Effector memory CD4-positive, alpha-beta T cell (primary cell): ENCODE results near the gene OR2J1.
"Not testable (repeated sequence)": the region's sequence is repeated elsewhere in the genome, so short reads cannot be mapped to it uniquely, and the experiment has no call there.

Experiments
- DNase-seq, 3 donors: peaks; one replicate each; pipeline ENCODE4 v3.0.0-alpha.2; 2020
- H3K27ac ChIP-seq: 2 replicates; pipeline ENCODE4 v1.7.0; 2013; ENCODE audit warnings: mild to moderate bottlenecking, low read length, moderate library complexity; ENCODE audit not compliant: insufficient read depth, poor library complexity, severe bottlenecking
- H3K27me3 ChIP-seq: replicated peaks from 2 replicates; pipeline ENCODE4 v1.7.0; 2013; ENCODE audit warnings: mild to moderate bottlenecking, low read length; ENCODE audit not compliant: insufficient read depth, control insufficient read depth, poor library complexity, severe bottlenecking
- H3K36me3 ChIP-seq: 2 replicates; pipeline ENCODE4 v1.7.0; 2013; ENCODE audit warnings: mild to moderate bottlenecking, low read length, moderate library complexity; ENCODE audit not compliant: control insufficient read depth, insufficient read depth
- H3K4me1 ChIP-seq: 2 replicates; pipeline ENCODE4 v1.7.0; 2013; ENCODE audit warnings: low read length, mild to moderate bottlenecking; ENCODE audit not compliant: control insufficient read depth, insufficient read depth, poor library complexity, severe bottlenecking
- H3K4me3 ChIP-seq: 2 replicates; pipeline ENCODE4 v1.7.0; 2013; ENCODE audit warnings: low read length, low read depth, mild to moderate bottlenecking; ENCODE audit not compliant: insufficient read depth, poor library complexity, severe bottlenecking
- H3K9me3 ChIP-seq: 2 replicates; pipeline ENCODE4 v1.7.0; 2013; ENCODE audit warnings: mild to moderate bottlenecking, low read length, moderate library complexity; ENCODE audit not compliant: control insufficient read depth

Gene OR2J1

DNA sequence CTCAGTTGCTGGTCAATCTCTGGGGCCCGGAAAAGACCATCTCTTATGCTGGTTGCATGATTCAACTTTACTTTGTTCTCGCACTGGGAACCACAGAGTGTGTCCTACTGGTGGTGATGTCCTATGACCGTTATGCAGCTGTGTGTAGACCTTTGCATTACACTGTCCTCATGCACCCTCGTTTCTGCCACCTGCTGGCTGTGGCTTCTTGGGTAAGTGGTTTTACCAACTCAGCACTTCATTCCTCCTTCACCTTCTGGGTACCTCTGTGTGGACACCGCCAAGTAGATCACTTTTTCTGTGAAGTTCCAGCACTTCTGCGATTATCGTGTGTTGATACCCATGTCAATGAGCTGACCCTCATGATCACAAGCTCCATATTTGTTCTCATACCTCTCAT, 12.8 kb downstream of the OR2J1 start:
- Histone ChIP-seq H3K27ac (no peak overlapping the region), H3K4me1 (no peaks in the 10 kb centered on the region), H3K4me3 (no peak overlapping the region), H3K27me3 (no peaks in the 10 kb centered on the region), H3K9me3 (no peaks in the 10 kb centered on the region), H3K36me3 (no peaks in the 10 kb centered on the region)
- no peak for DNase-seq

DNA sequence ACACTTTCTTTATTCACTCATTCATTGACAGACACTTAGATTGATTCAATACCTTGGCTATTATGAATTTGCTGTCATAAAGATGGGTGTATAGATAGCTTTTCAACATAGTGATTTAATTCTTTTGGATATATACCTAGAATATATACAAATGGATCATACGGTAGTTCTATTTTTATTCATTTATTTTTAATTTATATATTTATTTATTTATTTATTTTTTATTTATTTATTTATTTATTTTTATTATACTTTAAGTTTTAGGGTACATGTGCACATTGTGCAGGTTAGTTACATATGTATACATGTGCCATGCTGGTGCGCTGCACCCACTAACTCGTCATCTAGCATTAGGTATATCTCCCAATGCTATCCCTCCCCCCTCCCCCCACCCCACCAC, 15.7 kb downstream of the OR2J1 start:
- H3K36me3 ChIP-seq, H3K4me1 ChIP-seq, H3K4me3 ChIP-seq, H3K27me3 ChIP-seq, H3K9me3 ChIP-seq, H3K27ac ChIP-seq, DNase-seq: not testable (repeated sequence)

DNA sequence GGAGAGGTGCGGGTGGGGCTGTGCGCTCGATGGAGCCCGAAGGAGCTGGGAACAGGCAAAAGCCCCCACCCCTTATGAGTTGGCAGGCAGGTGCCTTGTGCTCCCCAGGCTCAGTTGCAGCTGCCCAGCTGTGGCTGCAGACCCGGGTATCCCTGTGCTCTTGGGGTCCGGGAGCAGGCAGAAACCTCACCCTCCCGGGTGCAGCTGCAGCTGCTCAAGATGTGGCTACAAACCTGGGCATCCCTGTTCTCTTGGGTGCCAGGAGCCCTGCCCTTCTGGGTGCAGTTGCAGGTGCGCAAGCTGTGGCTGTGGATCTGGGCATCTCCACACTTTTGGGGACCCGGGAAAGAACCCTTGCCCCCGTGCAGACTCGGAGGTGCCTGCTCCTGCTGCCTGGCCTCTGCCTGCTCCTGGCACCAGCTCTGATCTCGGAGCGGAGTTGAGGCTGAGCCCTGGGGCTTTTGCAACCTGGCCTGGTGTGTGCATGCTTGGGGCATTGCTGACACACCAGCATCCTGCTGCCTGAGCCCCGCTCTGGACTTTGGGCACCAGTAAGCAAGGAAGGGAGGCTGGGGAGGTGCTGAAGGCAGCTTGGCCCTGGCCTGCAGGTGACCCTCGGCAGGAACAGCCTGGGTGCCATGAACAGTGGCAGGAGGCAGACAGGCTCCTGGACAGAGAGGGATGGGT, 30.2 kb downstream of the OR2J1 start:
- H3K4me1 ChIP-seq, result no peaks in the 10 kb centered on the region
- H3K36me3 ChIP-seq, result no peaks in the 10 kb centered on the region
- DNase-seq, result no peak
- no peak overlapping the region for H3K4me3 ChIP-seq
- H3K27ac ChIP-seq, result no peak overlapping the region
- H3K9me3 ChIP-seq, result no peaks in the 10 kb centered on the region
- no peaks in the 10 kb centered on the region for H3K27me3 ChIP-seq

DNA sequence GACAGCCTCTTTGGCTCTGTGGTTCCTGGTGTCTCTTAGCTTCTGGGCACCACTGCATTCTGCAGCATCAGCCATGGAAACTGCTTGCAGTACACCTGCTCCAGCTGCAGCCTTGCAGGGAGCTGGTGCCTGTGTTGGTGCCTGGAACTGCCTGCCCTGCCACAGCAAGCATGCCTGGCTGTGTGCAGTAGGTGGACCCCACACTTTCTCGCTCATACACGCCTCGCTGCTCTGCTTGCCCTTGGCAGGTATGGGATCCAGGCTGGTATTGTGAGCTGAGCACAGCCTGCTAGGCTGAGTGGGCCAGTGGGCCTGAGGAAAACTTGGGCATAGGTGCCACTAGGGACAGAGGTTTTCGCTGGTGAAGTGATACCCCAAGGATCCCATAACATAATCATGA, 31.4 kb downstream of the OR2J1 start:
- Histone ChIP-seq H3K4me3 (no peak overlapping the region), H3K36me3 (no peaks in the 10 kb centered on the region), H3K9me3 (no peaks in the 10 kb centered on the region), H3K4me1 (no peaks in the 10 kb centered on the region), H3K27ac (no peak overlapping the region), H3K27me3 (no peaks in the 10 kb centered on the region)
- no peak for DNase-seq

DNA sequence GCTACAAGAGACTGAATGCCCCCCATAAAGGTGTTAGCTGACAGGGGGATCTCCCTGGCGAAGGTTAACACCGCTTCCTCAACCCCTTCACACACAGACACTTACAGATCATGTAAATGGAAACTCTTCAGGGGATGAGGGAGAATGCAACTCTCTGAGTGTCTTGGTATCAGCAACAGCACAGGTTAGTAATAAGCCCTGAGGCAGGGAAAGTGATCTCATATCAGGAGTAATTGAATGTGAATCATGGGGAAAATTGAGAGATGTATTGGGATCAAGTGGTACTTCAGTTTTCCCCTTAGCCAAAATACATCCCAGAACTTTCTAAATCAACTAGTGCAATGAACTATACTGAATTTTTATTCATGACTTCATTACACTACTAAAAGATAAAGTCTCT, 32.4 kb downstream of the OR2J1 start:
- Histone ChIP-seq H3K27me3 (no peaks in the 10 kb centered on the region), H3K9me3 (no peaks in the 10 kb centered on the region), H3K4me3 (no peak overlapping the region), H3K36me3 (no peaks in the 10 kb centered on the region), H3K27ac (no peak overlapping the region), H3K4me1 (no peaks in the 10 kb centered on the region)
- no peak for DNase-seq

DNA sequence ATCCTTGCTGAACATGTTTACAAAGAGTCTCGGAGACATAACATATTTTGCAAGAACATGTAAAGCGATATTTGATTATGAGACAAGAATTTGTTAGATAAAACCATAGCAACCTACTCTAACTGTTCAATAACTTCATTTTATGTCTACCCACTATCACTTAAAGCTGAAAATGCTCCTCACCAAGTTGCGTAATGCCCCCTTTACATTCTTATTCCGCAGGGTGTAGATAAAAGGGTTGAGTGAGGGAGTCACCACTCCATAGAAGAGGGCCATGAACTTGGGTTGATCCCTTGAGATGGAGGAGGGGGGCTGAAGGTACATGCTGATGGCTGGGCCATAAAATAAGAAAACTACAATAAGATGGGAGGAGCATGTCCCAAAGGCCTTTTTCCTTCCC, 38.4 kb downstream of the OR2J1 start:
- no peak overlapping the region for H3K4me3 ChIP-seq
- no peaks in the 10 kb centered on the region for H3K36me3 ChIP-seq
- no peak overlapping the region for H3K27ac ChIP-seq
- DNase-seq, result no peak
- no peaks in the 10 kb centered on the region for H3K4me1 ChIP-seq
- H3K27me3 ChIP-seq, result no peaks in the 10 kb centered on the region
- H3K9me3 ChIP-seq, result no peaks in the 10 kb centered on the region

DNA sequence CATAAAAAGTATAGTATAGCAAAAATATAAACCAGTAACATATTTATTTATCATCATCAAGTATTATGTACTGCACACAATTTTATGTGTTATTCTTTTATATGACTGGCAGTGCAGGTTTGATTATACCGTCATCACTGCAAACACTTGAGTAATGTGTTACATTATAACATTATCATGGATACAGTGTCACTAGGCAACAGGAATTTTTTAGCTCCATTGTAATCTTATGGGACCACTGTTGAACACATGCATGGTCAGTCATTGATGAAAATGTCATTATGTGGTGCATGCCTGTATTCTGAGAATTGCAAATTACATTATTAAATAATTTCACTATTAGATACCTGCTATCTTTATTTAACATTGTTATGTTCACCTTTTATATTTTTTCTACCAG, 42.3 kb downstream of the OR2J1 start:
- Histone ChIP-seq H3K4me1 (no peaks in the 10 kb centered on the region), H3K4me3 (no peak overlapping the region), H3K27ac (no peak overlapping the region), H3K9me3 (no peaks in the 10 kb centered on the region), H3K27me3 (no peaks in the 10 kb centered on the region), H3K36me3 (no peaks in the 10 kb centered on the region)
- DNase-seq, result no peak

DNA sequence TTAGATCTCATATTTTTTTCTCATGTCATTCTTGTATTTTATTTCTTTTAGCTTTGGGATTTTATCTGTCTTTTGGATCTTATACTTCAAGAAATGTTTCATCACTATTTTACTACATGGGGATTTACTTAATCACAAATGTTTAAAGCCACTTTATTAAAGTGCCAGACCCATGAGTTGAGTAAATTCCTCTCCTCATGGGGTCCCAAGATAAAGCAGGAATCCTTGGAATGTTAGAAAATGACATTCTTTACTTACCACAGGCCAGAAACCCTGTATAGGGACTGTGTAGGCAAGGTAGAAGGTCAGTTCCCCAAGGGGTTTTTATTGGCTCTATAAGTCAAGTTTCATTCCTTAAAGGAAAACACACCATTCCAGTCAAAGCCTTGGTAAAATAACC, 43.0 kb downstream of the OR2J1 start:
- H3K9me3 ChIP-seq, result no peaks in the 10 kb centered on the region
- H3K27me3 ChIP-seq, result no peaks in the 10 kb centered on the region
- DNase-seq, result no peak
- no peaks in the 10 kb centered on the region for H3K36me3 ChIP-seq
- H3K4me1 ChIP-seq, result no peaks in the 10 kb centered on the region
- no peak overlapping the region for H3K27ac ChIP-seq
- H3K4me3 ChIP-seq, result no peak overlapping the region

DNA sequence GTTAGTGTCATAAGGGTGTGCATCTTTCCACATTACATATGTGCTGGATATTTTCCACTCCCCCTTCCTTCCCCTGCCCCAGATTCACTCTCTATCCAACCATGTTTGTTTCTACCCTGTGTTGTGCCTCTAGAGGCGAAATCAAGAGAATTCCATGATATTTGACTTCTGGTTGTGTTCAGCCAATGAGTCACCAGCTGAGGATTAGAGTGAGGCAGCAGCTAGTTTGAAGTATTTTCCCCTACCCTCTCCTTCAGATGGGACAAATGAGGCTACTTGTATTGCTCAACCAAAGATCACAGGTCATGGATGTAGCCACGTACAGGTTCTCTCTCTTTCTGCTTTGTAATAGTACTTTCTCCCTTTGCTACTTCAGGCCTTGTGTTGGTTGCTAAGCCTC, 46.9 kb downstream of the OR2J1 start:
- Histone ChIP-seq H3K27me3 (no peaks in the 10 kb centered on the region), H3K27ac (no peak overlapping the region), H3K9me3 (no peaks in the 10 kb centered on the region), H3K4me1 (no peaks in the 10 kb centered on the region), H3K36me3 (no peaks in the 10 kb centered on the region), H3K4me3 (no peak overlapping the region)
- DNase-seq, result no peak

DNA sequence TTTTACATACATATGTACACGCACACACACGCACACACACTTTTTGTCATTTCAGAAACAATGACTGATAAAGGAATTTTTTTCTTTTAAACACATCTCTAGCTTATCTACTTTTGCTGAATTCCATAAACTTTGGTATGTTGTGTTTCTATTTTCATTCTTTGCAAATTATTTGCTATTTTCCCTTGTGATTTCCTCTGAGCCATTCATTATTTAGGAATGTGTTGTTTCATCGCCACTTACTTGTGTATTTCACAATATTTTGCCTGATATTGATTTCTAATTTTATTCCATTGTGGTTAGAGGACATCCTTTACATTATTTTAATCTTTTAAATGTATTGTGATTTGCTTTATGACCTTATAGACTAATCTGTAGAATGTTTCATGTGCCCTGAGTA, 47.8 kb downstream of the OR2J1 start:
- Histone ChIP-seq H3K27ac (no peak overlapping the region), H3K27me3 (no peaks in the 10 kb centered on the region), H3K9me3 (no peaks in the 10 kb centered on the region), H3K4me1 (no peaks in the 10 kb centered on the region), H3K36me3 (no peaks in the 10 kb centered on the region), H3K4me3 (no peak overlapping the region)
- no peak for DNase-seq
